Hepatocyte (in vitro differentiated cells): ENCODE data around the gene FMNL3. TPM values are rescaled to one million over a fixed set of nuclear protein-coding genes. Genes with fewer than 3 reads are reported as not detected.
A peak's percentile ranks its signal among the peaks of the same experiment; 100 is the strongest.

Experiments
- DNase-seq: peaks from one replicate; pipeline ENCODE4 v3.0.0-alpha.2; 2016; ENCODE audit warnings: low spot score
- H2AFZ ChIP-seq: fragments of 200-600 bp; sonication (generic); 2 replicates; pipeline ENCODE4 v1.6.0; 2016; ENCODE audit warnings: antibody characterized with exemption, mild to moderate bottlenecking
- H3K27ac ChIP-seq: fragments of 200-600 bp; sonication (generic); 2 replicates; pipeline ENCODE4 v1.5.1; 2016; ENCODE audit warnings: mild to moderate bottlenecking
- H3K27me3 ChIP-seq: fragments of 200-600 bp; sonication (generic); 2 replicates; pipeline ENCODE4 v1.6.1; 2016
- H3K36me3 ChIP-seq: fragments of 200-600 bp; sonication (generic); replicated peaks from 2 replicates; pipeline ENCODE4 v1.5.1; 2016; ENCODE audit warnings: low read depth; ENCODE audit not compliant: insufficient read depth
- H3K4me1 ChIP-seq: fragments of 200-600 bp; sonication (generic); 2 replicates; pipeline ENCODE4 v1.5.1; 2016; ENCODE audit warnings: mild to moderate bottlenecking, moderate library complexity; ENCODE audit not compliant: insufficient read depth
- H3K4me2 ChIP-seq: fragments of 200-600 bp; sonication (generic); 2 replicates; pipeline ENCODE4 v1.6.0; 2016
- H3K4me3 ChIP-seq: fragments of 200-600 bp; sonication (generic); 2 replicates; pipeline ENCODE4 v1.5.1; 2016; ENCODE audit warnings: mild to moderate bottlenecking
- H3K79me2 ChIP-seq: fragments of 200-600 bp; sonication (generic); 2 replicates; pipeline ENCODE4 v1.6.0; 2017; ENCODE audit warnings: mild to moderate bottlenecking
- H3K9me2 ChIP-seq: fragments of 200-600 bp; sonication (generic); replicated peaks from 2 replicates; pipeline ENCODE4 v1.6.0; 2017; ENCODE audit warnings: mild to moderate bottlenecking; ENCODE audit not compliant: insufficient read depth
- H3K9me3 ChIP-seq: fragments of 200-600 bp; sonication (generic); 2 replicates; pipeline ENCODE4 v1.5.1; 2016; ENCODE audit warnings: low read depth, mild to moderate bottlenecking
- H4K20me1 ChIP-seq: fragments of 200-600 bp; sonication (generic); 2 replicates; pipeline ENCODE4 v1.6.0; 2016; ENCODE audit warnings: mild to moderate bottlenecking; ENCODE audit not compliant: insufficient read depth, poor library complexity, severe bottlenecking
- EZH2 ChIP-seq: fragments of 200-600 bp; sonication (generic); IDR thresholded peaks from 2 replicates; pipeline ENCODE4 v1.6.1; 2016; ENCODE audit warnings: antibody characterized with exemption, mild to moderate bottlenecking, borderline replicate concordance
- EZH2phosphoT487 ChIP-seq: fragments of 200-600 bp; sonication (generic); IDR thresholded peaks from one replicate; pipeline ENCODE4 v1.6.1; 2018; ENCODE audit warnings: antibody characterized with exemption, mild to moderate bottlenecking, low read depth, moderate library complexity; ENCODE audit not compliant: unreplicated experiment, severe bottlenecking
- WGBS: methylation state at CpG from one replicate; pipeline ENCODE4 v1.1.6; 2016; ENCODE audit warnings: low lambda C conversion rate; ENCODE audit errors: missing lambda C conversion rate; 5-methylcytosine and 5-hydroxymethylcytosine counted together
- polyA plus RNA-seq: library from polyadenylated mRNA; unstranded; fragments of >200 nt; fragmentation: Nextera tagmentation; extraction: Ambion mirVana; gene quantifications from 2 replicates; pipeline ENCODE4 v1.2.1, GENCODE V29; 2016
- total RNA-seq: library from RNA; depleted of rRNA; stranded (reverse); fragments of >200 nt; gene quantifications from 2 replicates; pipeline ENCODE4 v1.2.3, GENCODE V29; 2014
- TF ChIP-seq, protein P1 (sequence below): fragments of 200-600 bp; sonication (generic); IDR thresholded peaks from 2 replicates; pipeline ENCODE4 v1.5.1; 2016; ENCODE audit warnings: antibody characterized with exemption, mild to moderate bottlenecking; ENCODE audit not compliant: poor library complexity

The FMNL3 gene
- total and polyA plus RNA-seq, 2 experiments from 2014 or later = 5.8 to 8.3 TPM

- no peak for DNase-seq
- no peak overlapping the region for H2AFZ ChIP-seq
- peaks cover 34% of the 10 kb centered on the region for H3K79me2 ChIP-seq
- H3K36me3 ChIP-seq = no peaks in the 10 kb centered on the region
- H3K4me2 ChIP-seq = no peak overlapping the region
- no peak overlapping the region for H3K27ac ChIP-seq
- peaks cover 13% of the 10 kb centered on the region for H3K27me3 ChIP-seq
- TF ChIP-seq, protein P1, sequence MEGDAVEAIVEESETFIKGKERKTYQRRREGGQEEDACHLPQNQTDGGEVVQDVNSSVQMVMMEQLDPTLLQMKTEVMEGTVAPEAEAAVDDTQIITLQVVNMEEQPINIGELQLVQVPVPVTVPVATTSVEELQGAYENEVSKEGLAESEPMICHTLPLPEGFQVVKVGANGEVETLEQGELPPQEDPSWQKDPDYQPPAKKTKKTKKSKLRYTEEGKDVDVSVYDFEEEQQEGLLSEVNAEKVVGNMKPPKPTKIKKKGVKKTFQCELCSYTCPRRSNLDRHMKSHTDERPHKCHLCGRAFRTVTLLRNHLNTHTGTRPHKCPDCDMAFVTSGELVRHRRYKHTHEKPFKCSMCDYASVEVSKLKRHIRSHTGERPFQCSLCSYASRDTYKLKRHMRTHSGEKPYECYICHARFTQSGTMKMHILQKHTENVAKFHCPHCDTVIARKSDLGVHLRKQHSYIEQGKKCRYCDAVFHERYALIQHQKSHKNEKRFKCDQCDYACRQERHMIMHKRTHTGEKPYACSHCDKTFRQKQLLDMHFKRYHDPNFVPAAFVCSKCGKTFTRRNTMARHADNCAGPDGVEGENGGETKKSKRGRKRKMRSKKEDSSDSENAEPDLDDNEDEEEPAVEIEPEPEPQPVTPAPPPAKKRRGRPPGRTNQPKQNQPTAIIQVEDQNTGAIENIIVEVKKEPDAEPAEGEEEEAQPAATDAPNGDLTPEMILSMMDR = no peak
- no peak overlapping the region for H3K4me3 ChIP-seq
- 95% methylated on average over 3 of the region's 3 CpGs for WGBS
- no peaks in the 10 kb centered on the region for H4K20me1 ChIP-seq
- H3K9me3 ChIP-seq = no peaks in the 10 kb centered on the region
- H3K9me2 ChIP-seq = no peaks in the 10 kb centered on the region
- H3K4me1 ChIP-seq = peaks cover 11% of the 10 kb centered on the region
These were observed 5.2 kb downstream of the FMNL3 start for GRCh38 chr12:49702009-49702408.

GRCh38 chr12:49698619-49699545 lies 8.3 kb downstream of the FMNL3 start:
- no peaks in the 10 kb centered on the region for H3K27me3 ChIP-seq
- H3K4me2 ChIP-seq = peak overlapping the region; percentile 71
- TF ChIP-seq EZH2phosphoT487 (no peak), EZH2 (no peak)
- TF ChIP-seq, protein P1 = no peak
- DNase-seq = no peak
- H3K9me2 ChIP-seq = no peaks in the 10 kb centered on the region
- no peak overlapping the region for H3K4me3 ChIP-seq
- no peaks in the 10 kb centered on the region for H3K9me3 ChIP-seq
- peak overlapping the region; percentile 20 for H3K27ac ChIP-seq
- peak overlapping the region; percentile 28 for H2AFZ ChIP-seq
- no peaks in the 10 kb centered on the region for H3K36me3 ChIP-seq
- H3K79me2 ChIP-seq = peaks cover 16% of the 10 kb centered on the region
- no peaks in the 10 kb centered on the region for H4K20me1 ChIP-seq
- peaks cover 4% of the 10 kb centered on the region for H3K4me1 ChIP-seq
- whole genome bisulfite sequencing = 26% methylated on average over 8 of the region's 8 CpGs

- DNase-seq = no peak
- peaks cover 9% of the 10 kb centered on the region for H3K79me2 ChIP-seq
- no peak overlapping the region for H3K4me3 ChIP-seq
- H3K27me3 ChIP-seq = no peaks in the 10 kb centered on the region
- no peaks in the 10 kb centered on the region for H4K20me1 ChIP-seq
- H3K36me3 ChIP-seq = no peaks in the 10 kb centered on the region
- H2AFZ ChIP-seq = no peak overlapping the region
- H3K4me2 ChIP-seq = no peak overlapping the region
- peaks cover 4% of the 10 kb centered on the region for H3K4me1 ChIP-seq
- H3K9me2 ChIP-seq = no peaks in the 10 kb centered on the region
- no peaks in the 10 kb centered on the region for H3K9me3 ChIP-seq
- WGBS = 76% methylated on average over 4 of the region's 4 CpGs
- TF ChIP-seq EZH2phosphoT487 (no peak), EZH2 (no peak)
- TF ChIP-seq, protein P1 = no peak
- no peak overlapping the region for H3K27ac ChIP-seq
These were observed 9.4 kb downstream of the FMNL3 start for GRCh38 chr12:49697808-49698207.
